H1 (cell line): ENCODE measurements around the gene PRKN. TPM values are rescaled to one million over a fixed set of nuclear protein-coding genes. Genes with fewer than 3 reads are reported as not detected.

Experiments used
- CTCF ChIA-PET: fragments of 300-600 bp; sonication (Branson Sonifier 250); formaldehyde crosslinking; loops from one replicate; lab custom pipeline; 2021; ENCODE audit not compliant: partially characterized antibody; lab: Charles Lee
- POLR2A ChIA-PET: fragments of 300-600 bp; sonication (Branson Sonifier 250); formaldehyde crosslinking; loops from one replicate; lab custom pipeline; 2021; ENCODE audit warnings: inconsistent platforms; ENCODE audit not compliant: partially characterized antibody; lab: Charles Lee
- DNase-seq, 2 experiments: peaks; one replicate each; pipeline versions ENCODE4 v3.0.0 to v3.0.0-alpha.2; 2010 to 2022; ENCODE audit warnings: low spot score in 2 of 2, low read depth in 1 of 2, mixed read lengths in 1 of 2
- FAIRE-seq: peaks from 2 replicates; lab custom pipeline; 2011; peaks lifted over from hg19 to GRCh38; lab: Jason Lieb, UNC
- H2AFZ ChIP-seq: 2 replicates; pipeline ENCODE4 v1.8.1; 2012; ENCODE audit warnings: low read length, inconsistent platforms
- H2AK5ac ChIP-seq: 2 replicates; pipeline ENCODE4 v1.6.1; 2013; ENCODE audit warnings: low read depth, low read length
- H2BK120ac ChIP-seq: replicated peaks from 2 replicates; pipeline ENCODE3; 2013; ENCODE audit warnings: low read depth, low read length, inconsistent platforms
- H2BK12ac ChIP-seq: 2 replicates; pipeline ENCODE4 v1.6.1; 2013; ENCODE audit warnings: low read depth, low read length
- H2BK15ac ChIP-seq: 2 replicates; pipeline ENCODE4 v1.6.1; 2013; ENCODE audit warnings: low read length
- H2BK20ac ChIP-seq: 2 replicates; pipeline ENCODE4 v1.6.1; 2013; ENCODE audit warnings: low read length
- H2BK5ac ChIP-seq: 2 replicates; pipeline ENCODE4 v1.6.1; 2013; ENCODE audit warnings: low read depth, low read length
- H3K14ac ChIP-seq: 2 replicates; pipeline ENCODE4 v1.6.1; 2013; ENCODE audit warnings: inconsistent platforms; ENCODE audit not compliant: insufficient read length
- H3K18ac ChIP-seq: 2 replicates; pipeline ENCODE4 v1.6.1; 2013; ENCODE audit warnings: low read length; ENCODE audit errors: extremely low read depth
- H3K23ac ChIP-seq: 2 replicates; pipeline ENCODE4 v1.6.1; 2013; ENCODE audit warnings: inconsistent platforms; ENCODE audit not compliant: insufficient read length
- H3K23me2 ChIP-seq: 2 replicates; pipeline ENCODE4 v1.6.1; 2013; ENCODE audit warnings: low read depth, low read length
- H3K27ac ChIP-seq: 2 replicates; pipeline ENCODE4 v1.6.1; 2011; ENCODE audit warnings: low read depth, low read length, inconsistent platforms
- H3K27me3 ChIP-seq, 4 experiments: replicated peaks in 1 of 4; 1 replicate in 1 of 4; 2 replicates in 3 of 4; pipeline versions ENCODE4 v1.6.1 to v1.8.1; 2011 to 2013; ENCODE audit warnings: low read length in 3 of 4, mild to moderate bottlenecking in 3 of 4, inconsistent platforms in 2 of 4, mixed read lengths in 2 of 4, moderate library complexity in 1 of 4; ENCODE audit not compliant: control insufficient read depth in 3 of 4, insufficient read depth in 3 of 4; ENCODE audit errors: extremely low read depth in 1 of 4
- H3K36me3 ChIP-seq, 4 experiments: 2 replicates each; pipeline versions ENCODE4 v1.6.1 to v1.8.1; 2011 to 2013; ENCODE audit warnings: mild to moderate bottlenecking in 4 of 4, low read length in 3 of 4, moderate library complexity in 2 of 4, control low read depth in 1 of 4, inconsistent platforms in 1 of 4; ENCODE audit not compliant: insufficient read depth in 4 of 4, control insufficient read depth in 2 of 4
- H3K4ac ChIP-seq: replicated peaks from 2 replicates; pipeline ENCODE3; 2013; ENCODE audit warnings: low read length, low read depth, mixed read lengths, inconsistent platforms; ENCODE audit not compliant: insufficient read length
- H3K4me1 ChIP-seq, 4 experiments: replicated peaks in 1 of 4; 1 replicate in 1 of 4; 2 replicates in 3 of 4; pipeline versions ENCODE4 v1.6.1 to v1.8.1; 2011 to 2013; ENCODE audit warnings: low read length in 3 of 4, inconsistent platforms in 2 of 4, mixed read lengths in 1 of 4; ENCODE audit not compliant: insufficient read depth in 4 of 4, control insufficient read depth in 3 of 4
- H3K4me2 ChIP-seq, 2 experiments: 2 replicates each; pipeline versions ENCODE4 v1.6.1 to v1.8.1; 2011 to 2013; ENCODE audit warnings: low read depth in 2 of 2, low read length in 2 of 2, control low read depth in 1 of 2, inconsistent platforms in 1 of 2, mild to moderate bottlenecking in 1 of 2; ENCODE audit not compliant: insufficient read depth in 1 of 2
- H3K4me3 ChIP-seq, 4 experiments: fragments of 200-600, 300-600 bp in 1 of 4; sonication (generic), shearing (Covaris generic), sonication (Bioruptor Twin) in 1 of 4; 2 replicates each; pipeline versions ENCODE4 v1.5.1 to v1.8.1; 2011 to 2016; ENCODE audit warnings: low read length in 4 of 4, low read depth in 3 of 4, control low read depth in 2 of 4, inconsistent platforms in 2 of 4, mild to moderate bottlenecking in 2 of 4, mixed read lengths in 1 of 4, moderate library complexity in 1 of 4; ENCODE audit not compliant: insufficient read depth in 2 of 4; ENCODE audit errors: extremely low read depth in 1 of 4
- H3K56ac ChIP-seq: replicated peaks from 2 replicates; pipeline ENCODE3; 2013; ENCODE audit warnings: low read depth, mild to moderate bottlenecking, mixed read lengths, low read length, inconsistent platforms; ENCODE audit not compliant: insufficient read length
- H3K79me1 ChIP-seq: 2 replicates; pipeline ENCODE4 v1.6.1; 2013; ENCODE audit warnings: low read depth, low read length, control low read depth
- H3K79me2 ChIP-seq, 2 experiments: 2 replicates each; pipeline versions ENCODE4 v1.6.1 to v1.8.1; 2012 to 2013; ENCODE audit warnings: low read length in 2 of 2, mild to moderate bottlenecking in 2 of 2, inconsistent platforms in 1 of 2; ENCODE audit not compliant: insufficient read depth in 2 of 2, control insufficient read depth in 1 of 2
- H3K9ac ChIP-seq, 4 experiments: replicated peaks in 1 of 4; 1 replicate in 1 of 4; 2 replicates in 3 of 4; pipeline versions ENCODE4 v1.6.1 to v1.8.1; 2011 to 2013; ENCODE audit warnings: low read depth in 3 of 4, low read length in 3 of 4, control low read depth in 2 of 4, mild to moderate bottlenecking in 2 of 4, moderate library complexity in 2 of 4, inconsistent platforms in 1 of 4; ENCODE audit errors: extremely low read depth in 1 of 4
- H3K9me3 ChIP-seq, 2 experiments: 2 replicates each; pipeline versions ENCODE4 v1.6.1 to v1.8.1; 2012 to 2013; ENCODE audit warnings: mild to moderate bottlenecking in 2 of 2, moderate library complexity in 2 of 2, control low read depth in 1 of 2, inconsistent platforms in 1 of 2, low read depth in 1 of 2, low read length in 1 of 2, mixed read lengths in 1 of 2; ENCODE audit not compliant: insufficient read depth in 2 of 2
- H4K20me1 ChIP-seq, 2 experiments: replicated peaks in 1 of 2; 2 replicates each; pipeline versions ENCODE3 to v1.8.1; 2011 to 2013; ENCODE audit warnings: inconsistent platforms in 2 of 2, low read length in 2 of 2, mild to moderate bottlenecking in 1 of 2; ENCODE audit not compliant: insufficient read depth in 2 of 2, control insufficient read depth in 1 of 2
- H4K5ac ChIP-seq: 2 replicates; pipeline ENCODE4 v1.6.1; 2013; ENCODE audit warnings: low read length, low read depth, mixed read lengths, inconsistent platforms; ENCODE audit not compliant: insufficient read length
- H4K8ac ChIP-seq: 2 replicates; pipeline ENCODE4 v1.8.0; 2013; ENCODE audit warnings: mild to moderate bottlenecking, moderate library complexity, low read length, inconsistent platforms; ENCODE audit not compliant: insufficient read depth; ENCODE audit errors: extremely low read depth
- H4K91ac ChIP-seq: replicated peaks from 2 replicates; pipeline ENCODE3; 2013; ENCODE audit warnings: low read length, mixed read lengths, inconsistent platforms; ENCODE audit not compliant: insufficient read length
- ATF3 ChIP-seq: IDR thresholded peaks from 2 replicates; pipeline ENCODE4 v1.6.1; 2011; ENCODE audit warnings: low read depth, mild to moderate bottlenecking, low read length; ENCODE audit not compliant: insufficient read depth
- CHD2 ChIP-seq: IDR thresholded peaks from 2 replicates; pipeline ENCODE4 v1.6.1; 2012; ENCODE audit warnings: low read length, improper control_type of control experiment
- CTCF ChIP-seq, 3 experiments: IDR thresholded peaks; 1 replicate in 2 of 3; 2 replicates in 1 of 3; pipeline versions ENCODE4 v1.5.1 to v1.6.1; 2011; ENCODE audit warnings: low read length in 3 of 3, mild to moderate bottlenecking in 3 of 3, inconsistent platforms in 2 of 3, low read depth in 1 of 3, moderate library complexity in 1 of 3; ENCODE audit not compliant: insufficient read depth in 1 of 3; ENCODE audit errors: control extremely low read depth in 1 of 3
- EP300 ChIP-seq, 2 experiments: IDR thresholded peaks; 1 replicate in 1 of 2; 2 replicates in 1 of 2; pipeline ENCODE4 v1.6.1; 2011 to 2012; ENCODE audit warnings: low read depth in 2 of 2, low read length in 2 of 2, mild to moderate bottlenecking in 2 of 2, borderline replicate concordance in 1 of 2, inconsistent platforms in 1 of 2, moderate library complexity in 1 of 2
- GABPA ChIP-seq: IDR thresholded peaks from 2 replicates; pipeline ENCODE4 v1.6.1; 2011; ENCODE audit warnings: mild to moderate bottlenecking, low read length, moderate library complexity, borderline replicate concordance; ENCODE audit not compliant: insufficient read depth
- JUN ChIP-seq: IDR thresholded peaks from 2 replicates; pipeline ENCODE4 v1.6.1; 2011; ENCODE audit warnings: low read depth, mild to moderate bottlenecking, improper control_type of control experiment, low read length
- POLR2AphosphoS5 ChIP-seq: IDR thresholded peaks from 2 replicates; pipeline ENCODE4 v1.6.1; 2011; ENCODE audit warnings: low read depth, low read length
- SRF ChIP-seq: IDR thresholded peaks from 2 replicates; pipeline ENCODE4 v1.6.1; 2011; ENCODE audit warnings: mild to moderate bottlenecking, low read depth, low read length, moderate library complexity
- USF2 ChIP-seq: IDR thresholded peaks from 2 replicates; pipeline ENCODE4 v1.6.1; 2011; ENCODE audit warnings: low read length, improper control_type of control experiment
- WGBS, 2 experiments: shearing (Covaris generic) in 1 of 2; methylation state at CpG; one replicate each; pipeline versions ENCODE4 v1.1.6 to v1.1.7; 2013 to 2015; ENCODE audit warnings: low lambda C conversion rate in 2 of 2, mixed read lengths in 2 of 2, inconsistent platforms in 1 of 2, low coverage in 1 of 2, missing lambda C conversion rate in 1 of 2; ENCODE audit not compliant: insufficient replicate concordance in 2 of 2, insufficient coverage in 1 of 2, insufficient read length in 1 of 2; ENCODE audit errors: extremely low coverage in 1 of 2, missing lambda C conversion rate in 1 of 2; 5-methylcytosine and 5-hydroxymethylcytosine counted together
- polyA plus RNA-seq, 7 experiments: library from polyadenylated mRNA; depleted of rRNA in 3 of 7; stranded (reverse) in 5 of 7; unstranded in 2 of 7; fragments of >200 nt in 5 of 7; fragments of 200-250 nt in 2 of 7; gene quantifications; 1 replicate in 5 of 7; 2 replicates in 1 of 7; 4 replicates in 1 of 7; pipeline versions ENCODE4 v1.2.1 to v1.2.3, GENCODE V29; 2011 to 2013; ENCODE audit warnings: missing spikeins in 2 of 7, mixed read lengths in 2 of 7
- total RNA-seq: library from RNA; stranded (reverse); fragmentation: NEBNext Ultra II Directional; extraction: Animal tissue kit (Norgen Biotek cat#: 25700); gene quantifications from 2 replicates; pipeline ENCODE4 v1.2.1, GENCODE V29; 2021

Gene PRKN
- total and polyA plus RNA-seq, 2 of the 8 experiments (the other 6 are each of a cell fraction or from before 2014, with no cell fraction given): 0.13 to 0.29 TPM

GRCh38 chr6:162620073-162620472 is 107.5 kb downstream of the PRKN start:
- DNase-seq (no peak), FAIRE-seq (no peak)
- WGBS, 2 experiments: 87% methylated on average over 2 of the region's 2 CpGs; no CpG with 5 or more reads in 1 of the 2 experiments
- no peak overlapping the region for H2BK5ac ChIP-seq
- no peak overlapping the region for H2AK5ac ChIP-seq
- no peak overlapping the region for H2AFZ ChIP-seq
- H2BK20ac ChIP-seq: no peak overlapping the region
- no peak overlapping the region for H3K4me2 ChIP-seq
- H3K27ac ChIP-seq: no peak overlapping the region
- no peaks in the 10 kb centered on the region for H3K79me2 ChIP-seq
- H3K27me3 ChIP-seq: no peaks in the 10 kb centered on the region
- no peak overlapping the region for H3K23ac ChIP-seq
- H3K18ac ChIP-seq: no peak overlapping the region
- H2BK12ac ChIP-seq: no peak overlapping the region
- H3K14ac ChIP-seq: no peak overlapping the region
- no peaks in the 10 kb centered on the region for H3K79me1 ChIP-seq
- H3K36me3 ChIP-seq: no peaks in the 10 kb centered on the region; a peak in 1 of 8 replicates
- H3K9me3 ChIP-seq: no peaks in the 10 kb centered on the region
- H4K8ac ChIP-seq: no peak overlapping the region
- peaks cover 0 to 6% (median 3%) of the 10 kb centered on the region in 4 experiments; a peak in 4 of 7 replicates for H3K4me1 ChIP-seq
- no peak overlapping the region for H2BK15ac ChIP-seq
- H3K23me2 ChIP-seq: no peaks in the 10 kb centered on the region
- no peaks in the 10 kb centered on the region for H4K20me1 ChIP-seq
- no peak overlapping the region for H3K56ac ChIP-seq
- ChIA-PET POLR2A (no interaction called here), CTCF (no interaction called here)
- H4K5ac ChIP-seq: no peak overlapping the region
- no peak overlapping the region for H3K9ac ChIP-seq
- no peak overlapping the region for H3K4ac ChIP-seq
- H2BK120ac ChIP-seq: no peak overlapping the region
- H4K91ac ChIP-seq: no peak overlapping the region
- no peak overlapping the region for H3K4me3 ChIP-seq
- TF ChIP-seq CHD2 (no peak), USF2 (no peak), SRF (no peak), ATF3 (no peak), POLR2AphosphoS5 (no peak), EP300 (IDR thresholded peaks at IDR 0.05; ENCODE audit: borderline replicate concordance in 1 of 2, low read depth in 2 of 2, low read length in 2 of 2) (no peak), JUN (no peak), GABPA (no peak), CTCF (IDR thresholded peaks at IDR 0.05; ENCODE audit: control extremely low read depth in 1 of 3, insufficient read depth in 1 of 3, low read depth in 1 of 3, low read length in 3 of 3) (no peak)
